ENCODE measurements around the gene TMEM131L.
A peak's percentile ranks its signal among the peaks of the same experiment; 100 is the strongest.
"Not testable (repeated sequence)": the region's sequence is repeated elsewhere in the genome, so short reads cannot be mapped to it uniquely, and the experiment has no call there.

Gene TMEM131L

GRCh38 chr4:153466081-153466948 is at the start of gene TMEM131L:
Gene TMEM131L (plus strand): TSS chr4:153466360. CDS start chr4:153466398, 38 bp downstream.
- peak; percentile 75 for DNase-seq (ENCODE audit: low spot score)

GRCh38 chr4:153416456-153416855 is 49.7 kb upstream of the TMEM131L start:
- not testable (repeated sequence) for DNase-seq (ENCODE audit: low spot score)

DNA sequence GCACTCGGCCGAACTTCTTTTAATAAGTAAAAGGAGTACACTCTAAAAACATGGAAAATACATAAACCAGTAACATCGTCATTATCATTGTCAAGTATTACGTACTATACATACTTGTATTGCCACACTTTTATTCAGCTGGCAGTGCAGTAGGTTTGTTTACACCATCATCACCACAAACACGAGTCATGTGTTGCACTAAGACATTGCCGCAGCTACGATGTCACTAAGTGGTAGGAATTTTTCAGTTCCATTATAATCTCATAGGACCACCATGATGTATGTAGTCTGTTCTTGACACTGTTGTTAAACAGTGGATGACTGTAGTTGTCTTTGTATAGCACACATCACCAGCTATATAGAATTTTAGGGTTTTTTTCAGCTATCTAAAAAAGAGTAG is 48.0 kb upstream of the TMEM131L start:
- DNase-seq (ENCODE audit: low spot score), result no peak

DNA sequence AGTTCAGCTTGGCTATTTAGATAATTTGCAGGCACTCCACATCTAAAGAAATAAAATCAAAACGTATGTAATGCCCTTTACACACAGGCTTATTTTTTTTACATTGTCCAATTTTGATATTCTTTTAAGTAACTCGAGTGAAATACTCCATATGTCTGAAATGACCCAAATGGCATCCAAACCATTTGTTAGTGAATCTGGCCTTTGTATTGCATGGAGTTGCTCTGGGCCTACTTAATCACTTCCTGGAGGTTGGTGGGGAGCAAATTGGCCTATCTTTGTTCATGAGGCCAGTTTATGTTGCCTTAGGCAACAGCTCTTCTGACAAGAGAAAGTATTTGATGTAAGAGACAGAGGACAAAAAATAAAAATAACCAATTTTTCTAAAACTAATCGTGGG is 47.6 kb upstream of the TMEM131L start:
- no peak for DNase-seq (ENCODE audit: low spot score)

DNA sequence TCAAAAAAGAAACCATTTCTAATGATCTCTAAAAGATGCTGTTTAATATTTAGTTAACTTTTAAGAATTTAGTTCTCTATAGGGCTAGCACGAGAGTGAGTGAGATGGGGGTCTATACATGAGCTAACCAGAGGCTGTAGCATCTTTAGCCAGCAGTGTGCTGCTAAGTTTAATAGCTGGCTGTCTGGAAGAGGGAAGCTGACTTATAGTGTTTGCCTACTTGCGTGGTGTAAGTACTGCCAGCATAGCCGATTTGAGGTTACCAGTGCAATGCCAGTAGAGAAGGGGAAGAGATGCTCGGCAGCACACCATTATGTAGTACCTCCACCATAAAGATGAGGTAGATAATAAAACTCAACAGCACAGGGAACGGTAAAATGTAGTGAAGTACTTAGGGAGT is 47.1 kb upstream of the TMEM131L start:
- no peak for DNase-seq (ENCODE audit: low spot score)

GRCh38 chr4:153419673-153420278 is 46.4 kb upstream of the TMEM131L start:
- no peak for DNase-seq (ENCODE audit: low spot score)

GRCh38 chr4:153420361-153420760 is 45.8 kb upstream of the TMEM131L start:
- no peak for DNase-seq (ENCODE audit: low spot score)

DNA sequence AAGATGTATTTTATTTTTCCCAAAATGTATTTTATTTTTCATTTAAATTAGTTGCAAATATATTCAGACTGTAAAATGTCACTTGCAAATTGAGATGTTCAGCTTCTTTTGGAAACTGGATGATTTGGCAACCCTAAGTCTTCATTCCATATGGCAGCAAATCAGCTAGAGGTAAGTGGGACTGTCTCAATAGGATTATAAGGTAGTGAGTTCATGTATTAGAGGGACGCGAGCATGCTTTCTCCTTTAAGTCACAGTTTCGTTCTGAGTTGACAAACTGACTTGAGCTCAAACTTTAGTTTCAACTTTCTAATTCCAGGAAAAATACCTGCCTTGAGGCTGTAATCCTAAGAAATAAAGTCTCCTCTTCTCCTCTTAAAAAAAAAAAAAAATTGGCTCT is 44.2 kb upstream of the TMEM131L start:
- peak; percentile 8 for DNase-seq (ENCODE audit: low spot score)

DNA sequence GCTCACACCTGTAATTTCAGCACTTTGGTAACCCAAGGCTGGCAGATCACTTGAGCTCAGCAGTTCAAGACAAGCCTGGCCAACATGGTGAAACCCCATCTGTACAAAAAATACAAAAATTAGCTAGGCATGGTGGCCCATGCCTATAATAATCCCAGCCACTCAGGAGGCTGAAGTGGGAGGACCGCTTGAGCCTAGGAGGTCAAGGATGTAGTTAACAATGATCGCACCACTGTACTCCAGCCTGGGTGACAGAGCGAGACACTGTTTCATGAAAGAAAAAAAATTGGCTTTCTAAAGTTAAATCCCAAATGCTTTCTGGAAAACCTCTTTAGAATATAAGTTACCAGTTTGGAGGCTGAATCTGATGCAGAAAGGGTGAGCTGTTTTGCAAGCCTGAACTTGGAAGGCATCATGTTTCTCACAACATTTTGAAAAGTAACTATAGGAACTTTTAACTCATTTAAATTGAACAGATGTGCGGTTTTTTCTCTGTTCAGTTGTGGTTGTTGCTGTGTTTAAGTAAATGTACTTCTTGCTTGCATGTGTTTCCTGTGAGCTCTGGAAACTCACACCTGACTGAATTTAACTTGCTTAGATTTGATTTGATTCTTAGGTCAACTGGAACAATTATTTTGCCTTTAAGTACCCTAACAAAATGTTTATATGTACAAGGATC is 39.8 kb upstream of the TMEM131L start:
- DNase-seq (ENCODE audit: low spot score), result peak; percentile 58

DNA sequence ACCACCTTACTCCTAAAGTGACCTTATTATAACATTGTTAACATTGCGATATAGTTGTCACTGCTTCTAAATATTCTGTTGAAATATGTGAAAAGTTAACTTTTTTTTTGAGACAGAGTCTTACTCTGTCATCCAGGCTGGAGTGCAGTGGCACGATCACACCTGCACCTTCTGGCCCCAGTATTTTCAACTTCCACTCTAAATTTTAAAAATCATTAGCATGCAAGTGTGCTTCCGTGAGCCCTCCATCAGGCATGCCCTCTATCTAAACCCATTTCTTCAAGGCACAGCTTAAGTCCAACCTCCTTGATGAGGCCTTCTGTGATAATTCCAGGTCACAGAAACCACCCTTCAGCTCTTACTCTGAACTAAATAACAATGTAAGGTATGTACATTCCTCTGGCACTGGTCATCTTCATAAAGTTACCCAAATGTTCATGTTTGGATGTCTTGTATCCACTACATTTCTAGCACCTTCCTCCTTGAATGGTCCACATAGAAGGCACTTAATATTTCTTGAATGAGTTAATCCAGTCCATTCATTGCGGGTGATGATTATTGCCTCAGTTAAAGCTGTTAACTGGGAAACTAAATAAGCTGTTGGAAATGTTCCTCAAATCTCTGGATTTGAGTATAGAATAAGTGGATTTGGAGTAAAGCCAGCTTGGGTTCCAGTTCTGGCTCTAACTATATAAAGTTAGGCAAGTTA is 38.6 kb upstream of the TMEM131L start:
- no peak for DNase-seq (ENCODE audit: low spot score)

DNA sequence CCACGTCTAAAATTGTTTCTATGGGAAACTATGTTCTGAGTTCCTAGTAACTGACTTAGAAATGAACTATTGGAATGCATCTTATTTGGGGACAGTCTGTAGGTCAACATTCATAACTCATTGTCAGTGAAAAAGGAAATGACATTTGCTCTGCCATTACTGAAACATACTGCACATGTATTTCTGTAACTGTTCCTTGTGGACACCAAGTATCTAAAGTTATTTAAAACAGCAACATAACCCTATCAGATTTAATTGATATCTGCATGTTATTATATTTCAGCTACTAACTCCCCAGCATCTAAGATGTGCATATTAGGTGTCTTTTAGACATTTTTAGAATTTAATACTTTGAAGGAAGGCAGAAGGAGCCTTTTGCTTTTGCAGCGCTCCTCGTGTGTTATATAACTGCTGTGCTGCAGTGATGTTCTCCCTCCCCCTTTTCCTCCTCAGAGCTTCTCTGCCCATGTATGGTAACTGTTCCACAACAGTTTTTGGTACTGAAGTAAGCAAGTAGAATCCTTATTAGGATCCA is 37.2 kb upstream of the TMEM131L start:
- peak; percentile 12 for DNase-seq (ENCODE audit: low spot score)

GRCh38 chr4:153432965-153433753 is 33.0 kb upstream of the TMEM131L start:
- peak; percentile 81 for DNase-seq (ENCODE audit: low spot score)

DNA sequence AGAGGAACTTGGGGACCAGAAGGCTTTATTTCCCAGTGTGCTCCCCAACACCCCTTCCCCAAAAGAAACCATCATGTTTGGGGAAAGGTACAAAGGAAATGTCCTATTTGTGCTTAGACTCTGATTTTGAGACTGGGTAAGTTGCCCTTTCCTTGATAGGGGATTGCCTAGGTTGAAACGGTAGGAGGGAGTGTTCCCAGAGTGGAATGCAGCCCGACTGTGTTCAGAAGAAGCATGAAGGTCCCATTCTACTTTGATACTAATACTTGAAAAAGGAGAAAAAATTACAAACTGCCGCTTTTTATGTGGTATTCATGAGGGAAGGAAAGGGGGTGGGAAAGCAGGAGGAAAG is 32.4 kb upstream of the TMEM131L start:
- DNase-seq (ENCODE audit: low spot score), result no peak

DNA sequence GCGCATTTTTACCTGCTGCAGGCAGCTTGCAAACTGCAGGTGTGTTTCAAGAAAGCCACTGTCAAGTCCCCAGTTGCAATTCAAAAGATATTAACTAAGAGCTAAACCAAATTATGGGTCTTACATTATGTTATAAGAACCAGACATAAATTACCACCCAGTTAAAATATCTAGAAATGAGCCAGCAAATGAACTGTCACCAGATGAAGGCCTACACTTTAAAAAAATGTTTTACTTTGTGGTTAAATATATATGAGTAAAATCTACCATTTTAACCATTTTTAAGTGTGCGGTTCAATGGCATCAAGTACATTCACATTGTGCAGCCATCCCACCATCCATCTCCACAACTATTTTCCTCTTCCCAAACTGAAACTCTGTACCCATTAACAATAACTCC is 32.0 kb upstream of the TMEM131L start:
- no peak for DNase-seq (ENCODE audit: low spot score)

DNA sequence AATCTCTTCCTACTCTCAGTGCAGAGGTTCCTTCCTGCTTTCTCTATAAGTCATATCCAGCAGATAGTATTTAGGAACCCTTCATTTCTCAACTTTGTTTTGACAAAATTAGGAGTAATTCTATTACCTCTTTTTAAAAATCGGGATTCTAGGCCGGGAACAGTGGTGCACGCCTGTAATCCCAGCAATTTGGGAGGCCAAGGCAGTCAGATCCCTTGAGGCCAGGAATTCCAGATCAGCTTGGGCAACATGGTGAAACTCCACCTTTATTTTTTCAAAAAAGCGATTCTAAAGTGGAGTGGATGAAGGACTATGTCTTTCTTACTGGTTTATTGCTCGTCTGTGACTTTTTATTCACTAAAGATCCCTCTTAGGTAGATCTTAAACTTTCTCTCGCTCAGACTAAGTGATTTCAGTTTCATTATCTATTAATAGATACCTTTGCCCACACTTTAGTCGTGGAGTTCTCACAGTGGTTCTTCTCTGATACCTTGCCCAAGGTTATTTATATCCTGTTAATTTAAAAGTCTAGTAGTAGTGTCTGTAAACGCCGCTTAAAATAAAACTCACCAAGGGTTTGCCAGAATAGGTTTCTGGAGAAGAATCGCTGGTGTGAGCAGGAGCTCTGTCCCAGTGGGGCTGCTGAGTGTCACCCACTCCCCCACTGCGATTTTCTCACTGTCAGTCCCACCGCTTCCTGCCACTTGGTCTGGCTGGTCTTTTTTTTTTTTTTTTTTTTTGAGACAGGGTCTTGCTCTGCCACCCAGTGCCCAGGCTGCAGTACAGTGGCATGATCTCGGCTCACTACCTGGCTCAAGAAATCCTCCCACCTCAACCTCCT is 27.0 kb upstream of the TMEM131L start:
- peak; percentile 47 for DNase-seq (ENCODE audit: low spot score)

DNA sequence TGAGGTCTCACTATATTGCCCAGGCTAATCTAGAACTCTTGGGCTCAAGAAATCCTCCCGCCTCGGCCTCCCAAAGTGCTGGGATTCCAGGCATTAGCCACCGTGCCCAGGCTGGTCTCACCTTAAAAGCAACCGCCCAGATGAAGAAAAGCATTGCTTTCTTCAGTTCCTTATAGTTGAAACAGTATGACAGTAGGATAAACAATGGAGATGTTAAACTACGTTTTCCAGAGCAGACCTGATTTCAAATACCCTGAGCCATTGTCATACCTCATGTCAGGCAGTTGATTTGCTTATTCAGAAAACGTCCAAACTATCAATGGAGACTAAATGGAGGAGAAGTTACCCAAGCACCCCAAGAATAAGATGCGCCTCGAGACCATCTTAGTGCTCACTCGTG is 26.3 kb upstream of the TMEM131L start:
- DNase-seq (ENCODE audit: low spot score), result no peak

- no peak for DNase-seq (ENCODE audit: low spot score)
These were observed 25.7 kb upstream of the TMEM131L start for GRCh38 chr4:153440475-153440874.

- DNase-seq (ENCODE audit: low spot score), result no peak
These were observed 18.8 kb upstream of the TMEM131L start for GRCh38 chr4:153447175-153447905.

GRCh38 chr4:153448003-153448731 is 18.0 kb upstream of the TMEM131L start:
- no peak for DNase-seq (ENCODE audit: low spot score)

Data from CD4-positive, alpha-beta T cell treated with Interleukin-2 at 100 ng/mL for 4 hours (primary cell).